ENCODE results near the gene AMBP. TPM values are rescaled to one million over a fixed set of nuclear protein-coding genes. Genes with fewer than 3 reads are reported as not detected.

AMBP gene
- total RNA-seq, 1 donor from 2014 or later = 1.0 TPM

DNA sequence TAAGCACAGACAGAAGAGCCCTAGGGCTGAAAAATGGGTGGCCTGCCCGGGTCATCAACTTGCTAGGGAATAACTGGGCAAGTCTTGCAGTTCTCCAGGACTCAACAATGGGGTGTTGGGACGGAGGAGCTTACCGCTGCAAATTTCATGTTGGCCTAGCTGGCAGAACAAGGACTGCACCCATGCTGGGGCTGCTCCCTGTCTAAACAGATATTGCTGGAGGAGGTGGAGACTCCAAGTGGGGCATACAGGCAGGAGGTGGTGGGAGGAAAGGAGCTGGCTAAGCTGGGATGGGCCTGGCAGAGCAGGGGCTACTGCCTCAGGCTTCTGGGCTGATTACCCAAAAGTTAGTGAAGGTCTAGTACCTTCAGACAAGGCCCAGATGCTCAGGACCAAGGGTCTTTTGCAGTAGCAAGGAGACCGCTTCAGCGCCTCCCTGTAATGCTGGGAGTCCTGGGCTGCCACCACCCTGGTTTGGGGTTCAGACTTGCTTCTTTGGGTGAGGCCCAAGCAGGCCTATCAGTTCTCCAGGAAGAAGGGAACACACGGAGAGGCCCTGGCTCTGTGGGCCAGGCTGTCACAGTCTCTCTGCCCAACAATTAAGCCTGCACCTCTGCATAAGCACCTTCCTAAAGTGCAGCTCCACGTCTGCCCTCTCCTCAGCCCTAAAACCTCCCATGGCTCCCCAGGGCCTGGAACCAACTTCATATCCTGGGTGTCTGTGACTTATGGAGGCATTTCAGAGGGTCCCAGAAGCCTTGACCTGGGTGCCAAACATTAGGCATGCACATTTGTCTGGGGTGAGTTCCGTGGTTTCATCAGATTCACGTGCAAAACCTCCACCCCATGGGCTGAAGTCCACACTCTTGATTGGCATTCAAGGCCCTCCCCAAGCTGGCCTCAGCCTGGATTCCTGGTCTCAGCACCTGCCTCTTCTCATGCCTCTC lies 45.2 kb upstream of the AMBP start:
- no peaks in the 10 kb centered on the region for H3K27me3 ChIP-seq (ENCODE audit: low read depth)
- no peak for DNase-seq
- no peaks in the 10 kb centered on the region for H3K9me3 ChIP-seq
- no peak for ATAC-seq
- H3K36me3 ChIP-seq = no peaks in the 10 kb centered on the region
- no peak overlapping the region for H3K4me3 ChIP-seq
- intact Hi-C loops (cut with DNase I) = no loop called here
- H3K4me1 ChIP-seq = peaks cover 7% of the 10 kb centered on the region
- TF ChIP-seq, protein P1, sequence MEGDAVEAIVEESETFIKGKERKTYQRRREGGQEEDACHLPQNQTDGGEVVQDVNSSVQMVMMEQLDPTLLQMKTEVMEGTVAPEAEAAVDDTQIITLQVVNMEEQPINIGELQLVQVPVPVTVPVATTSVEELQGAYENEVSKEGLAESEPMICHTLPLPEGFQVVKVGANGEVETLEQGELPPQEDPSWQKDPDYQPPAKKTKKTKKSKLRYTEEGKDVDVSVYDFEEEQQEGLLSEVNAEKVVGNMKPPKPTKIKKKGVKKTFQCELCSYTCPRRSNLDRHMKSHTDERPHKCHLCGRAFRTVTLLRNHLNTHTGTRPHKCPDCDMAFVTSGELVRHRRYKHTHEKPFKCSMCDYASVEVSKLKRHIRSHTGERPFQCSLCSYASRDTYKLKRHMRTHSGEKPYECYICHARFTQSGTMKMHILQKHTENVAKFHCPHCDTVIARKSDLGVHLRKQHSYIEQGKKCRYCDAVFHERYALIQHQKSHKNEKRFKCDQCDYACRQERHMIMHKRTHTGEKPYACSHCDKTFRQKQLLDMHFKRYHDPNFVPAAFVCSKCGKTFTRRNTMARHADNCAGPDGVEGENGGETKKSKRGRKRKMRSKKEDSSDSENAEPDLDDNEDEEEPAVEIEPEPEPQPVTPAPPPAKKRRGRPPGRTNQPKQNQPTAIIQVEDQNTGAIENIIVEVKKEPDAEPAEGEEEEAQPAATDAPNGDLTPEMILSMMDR (IDR thresholded peaks at IDR 0.05) = no peak
- no peak overlapping the region for H3K27ac ChIP-seq

DNA sequence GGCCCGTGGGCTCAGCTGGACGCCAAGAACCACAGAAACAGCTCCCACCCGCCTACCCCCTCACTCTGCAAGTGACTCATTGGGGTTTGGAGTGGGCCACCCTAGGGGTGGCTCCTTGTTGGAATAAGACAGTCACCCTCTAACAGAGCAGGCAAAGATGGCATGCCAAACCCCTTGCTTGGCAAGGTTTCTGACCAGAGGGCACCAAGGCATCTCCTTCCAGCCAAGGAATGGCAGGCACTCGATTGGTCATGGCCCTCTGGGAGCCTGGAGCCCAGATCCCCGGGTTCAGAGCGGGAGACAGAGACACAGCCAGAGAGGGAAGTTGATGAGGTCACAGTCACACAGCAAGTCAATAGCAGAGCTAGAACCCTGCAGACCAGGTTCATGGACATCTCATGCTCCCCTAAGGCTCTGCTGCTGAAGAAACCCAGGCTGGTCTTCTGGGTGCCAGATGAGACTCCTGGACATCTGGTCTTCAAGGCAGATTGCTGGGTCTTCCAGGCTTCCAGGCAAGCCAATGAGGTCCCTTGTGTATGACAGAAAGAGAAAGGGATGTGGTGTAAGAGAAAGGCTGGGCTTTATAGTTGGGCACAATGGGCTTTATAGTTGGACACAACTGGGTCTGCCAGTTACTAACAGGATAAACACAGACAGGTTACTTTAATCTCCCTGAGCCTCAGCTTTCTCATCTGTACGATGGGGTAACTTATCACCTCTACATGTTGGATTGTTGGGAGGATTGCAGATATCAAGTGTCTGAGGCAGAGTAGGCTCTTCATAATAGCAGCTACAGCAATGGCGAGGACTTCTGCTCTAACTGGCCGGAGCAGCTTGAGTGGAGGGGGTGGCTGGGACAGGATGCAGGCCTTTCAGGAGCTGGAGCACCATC lies 44.3 kb upstream of the AMBP start:
- no peak for DNase-seq
- ATAC-seq = no peak
- TF ChIP-seq, protein P1 (IDR thresholded peaks at IDR 0.05) = no peak
- H3K9me3 ChIP-seq = no peaks in the 10 kb centered on the region
- no peak overlapping the region for H3K27ac ChIP-seq
- no peak overlapping the region for H3K4me3 ChIP-seq
- H3K27me3 ChIP-seq (ENCODE audit: low read depth) = no peaks in the 10 kb centered on the region
- intact Hi-C loops (cut with DNase I) = no loop called here
- no peaks in the 10 kb centered on the region for H3K36me3 ChIP-seq
- H3K4me1 ChIP-seq = peaks cover 11% of the 10 kb centered on the region

DNA sequence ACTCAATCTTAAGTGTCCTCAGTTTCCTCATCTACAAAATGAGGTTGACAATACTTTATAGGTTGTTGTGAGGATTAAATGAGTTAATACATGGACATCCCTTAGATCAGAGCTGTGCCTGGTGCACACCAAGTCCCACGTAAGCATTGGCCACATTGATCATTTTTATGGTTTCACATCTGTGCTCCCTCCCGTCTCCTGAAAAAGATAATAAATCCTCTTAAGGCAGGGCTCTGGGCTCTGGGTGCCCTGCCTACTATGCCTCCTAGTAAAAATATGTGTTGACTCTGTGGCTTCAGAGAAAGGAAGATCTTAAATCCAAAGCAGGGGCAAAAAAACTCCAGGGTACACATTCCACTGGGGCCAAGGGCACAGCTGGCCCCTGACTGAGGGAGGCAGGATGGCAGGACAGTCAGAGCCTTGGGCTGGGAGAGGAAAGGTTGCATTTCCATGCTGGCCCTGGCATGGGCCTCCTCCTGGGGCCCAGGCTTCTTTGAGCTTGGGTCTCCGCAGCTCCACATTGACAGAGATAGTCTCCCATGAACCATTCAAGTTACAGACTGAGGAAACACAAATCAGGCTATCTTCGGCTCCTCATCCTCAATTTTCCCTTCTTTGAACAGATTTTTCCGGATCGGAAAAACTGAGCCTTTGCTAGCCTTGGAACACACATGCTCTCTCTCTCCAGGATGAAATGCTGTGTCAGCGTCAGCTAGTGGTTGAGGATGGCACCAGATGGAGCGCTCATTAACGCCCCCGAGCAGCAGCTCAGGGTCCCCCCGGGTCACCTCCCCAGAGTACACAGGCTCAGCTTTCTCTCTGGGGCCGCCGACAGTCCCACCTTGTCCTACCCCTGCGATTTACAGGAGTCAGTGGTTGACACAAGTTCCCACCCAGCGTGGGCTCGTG lies 43.4 kb upstream of the AMBP start:
- H3K36me3 ChIP-seq = no peaks in the 10 kb centered on the region
- no peak for DNase-seq
- intact Hi-C loops (cut with DNase I) = no loop called here
- H3K4me3 ChIP-seq = no peak overlapping the region
- H3K9me3 ChIP-seq = no peaks in the 10 kb centered on the region
- H3K27ac ChIP-seq = no peak overlapping the region
- TF ChIP-seq, protein P1 (IDR thresholded peaks at IDR 0.05) = no peak
- ATAC-seq = no peak
- H3K4me1 ChIP-seq = peaks cover 14% of the 10 kb centered on the region
- no peaks in the 10 kb centered on the region for H3K27me3 ChIP-seq (ENCODE audit: low read depth)

DNA sequence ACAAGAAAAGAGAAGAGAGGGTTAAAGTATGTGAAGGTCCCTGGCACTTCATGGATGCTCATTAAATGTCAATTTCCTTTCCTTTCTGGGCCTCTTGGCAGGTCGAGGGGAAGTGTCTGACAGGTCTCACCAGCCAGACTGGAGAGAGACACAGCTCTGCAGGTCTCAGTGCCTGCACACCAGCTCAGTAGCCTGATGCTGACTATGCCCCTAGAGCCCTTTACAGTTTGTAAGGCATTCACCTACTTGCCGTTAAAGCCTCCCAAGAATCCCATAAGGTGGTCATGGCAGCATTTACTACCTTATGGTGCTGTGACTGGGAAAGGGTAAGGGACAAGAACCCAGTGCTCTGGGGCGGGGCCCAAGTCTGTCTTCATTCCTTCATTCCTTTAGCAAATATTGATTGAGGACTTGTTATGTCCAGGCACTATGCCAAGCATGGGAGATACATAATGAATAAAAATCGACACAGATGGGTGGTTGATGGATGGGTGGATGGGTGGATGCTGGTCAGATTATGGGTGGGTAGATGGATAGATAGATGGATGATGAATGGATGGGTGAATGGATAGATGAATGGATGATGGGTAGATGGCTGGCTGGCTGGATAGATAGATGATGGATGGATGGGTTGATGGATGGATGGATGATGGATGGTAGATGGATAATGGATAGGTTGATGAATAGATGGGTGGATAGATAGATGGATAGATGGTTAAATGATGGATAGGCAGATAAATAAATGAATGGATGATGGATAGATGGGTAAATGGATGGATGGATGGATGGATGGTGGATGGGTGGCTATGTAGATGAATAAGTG lies 42.3 kb upstream of the AMBP start:
- Histone ChIP-seq H3K4me3 (no peak overlapping the region), H3K36me3 (no peaks in the 10 kb centered on the region), H3K4me1 (peaks cover 14% of the 10 kb centered on the region), H3K27ac (no peak overlapping the region), H3K27me3 (ENCODE audit: low read depth) (peaks cover 3% of the 10 kb centered on the region), H3K9me3 (no peaks in the 10 kb centered on the region)
- intact Hi-C loops (cut with DNase I) = no loop called here
- ATAC-seq (no peak), DNase-seq (no peak)
- TF ChIP-seq, protein P1 (IDR thresholded peaks at IDR 0.05) = no peak
